ES-I3 (cell line): ENCODE results near the gene FAM222B.
A peak's percentile ranks its signal among the peaks of the same experiment; 100 is the strongest.

Source experiments
- H3K36me3 ChIP-seq: 2 replicates; pipeline ENCODE4 v1.6.1; 2013; ENCODE audit warnings: mild to moderate bottlenecking, low read length, control low read depth, moderate library complexity; ENCODE audit not compliant: insufficient read depth
- H3K4me1 ChIP-seq: 2 replicates; pipeline ENCODE4 v1.6.1; 2013; ENCODE audit warnings: mild to moderate bottlenecking, control low read depth, low read length; ENCODE audit not compliant: insufficient read depth
- H3K9ac ChIP-seq: 2 replicates; pipeline ENCODE4 v1.6.1; 2013; ENCODE audit warnings: low read depth, mild to moderate bottlenecking, low read length, moderate library complexity
- H3K9me3 ChIP-seq: 2 replicates; pipeline ENCODE4 v1.6.1; 2013; ENCODE audit warnings: mild to moderate bottlenecking, low read length, moderate library complexity; ENCODE audit not compliant: control insufficient read depth, insufficient read depth

FAM222B gene

GRCh38 chr17:28720247-28720996, 122.2 kb downstream of the FAM222B start:
- Histone ChIP-seq H3K9me3 (no peaks in the 10 kb centered on the region), H3K4me1 (peaks cover 24% of the 10 kb centered on the region; the same call in 1 of the 2 replicates), H3K36me3 (peaks cover 41% of the 10 kb centered on the region), H3K9ac (peak overlapping the region; percentile 99)

- Histone ChIP-seq H3K4me1 (peaks cover 24% of the 10 kb centered on the region; the same call in 1 of the 2 replicates), H3K9ac (peak overlapping the region; percentile 99), H3K9me3 (no peaks in the 10 kb centered on the region), H3K36me3 (peaks cover 33% of the 10 kb centered on the region)
These were observed 123.6 kb downstream of the FAM222B start for GRCh38 chr17:28719021-28719433.

GRCh38 chr17:28718333-28719020, 124.1 kb downstream of the FAM222B start:
- peak overlapping the region; percentile 99 for H3K9ac ChIP-seq
- H3K9me3 ChIP-seq = no peaks in the 10 kb centered on the region
- peaks cover 24% of the 10 kb centered on the region; the same call in 1 of the 2 replicates for H3K4me1 ChIP-seq
- peaks cover 27% of the 10 kb centered on the region for H3K36me3 ChIP-seq

DNA sequence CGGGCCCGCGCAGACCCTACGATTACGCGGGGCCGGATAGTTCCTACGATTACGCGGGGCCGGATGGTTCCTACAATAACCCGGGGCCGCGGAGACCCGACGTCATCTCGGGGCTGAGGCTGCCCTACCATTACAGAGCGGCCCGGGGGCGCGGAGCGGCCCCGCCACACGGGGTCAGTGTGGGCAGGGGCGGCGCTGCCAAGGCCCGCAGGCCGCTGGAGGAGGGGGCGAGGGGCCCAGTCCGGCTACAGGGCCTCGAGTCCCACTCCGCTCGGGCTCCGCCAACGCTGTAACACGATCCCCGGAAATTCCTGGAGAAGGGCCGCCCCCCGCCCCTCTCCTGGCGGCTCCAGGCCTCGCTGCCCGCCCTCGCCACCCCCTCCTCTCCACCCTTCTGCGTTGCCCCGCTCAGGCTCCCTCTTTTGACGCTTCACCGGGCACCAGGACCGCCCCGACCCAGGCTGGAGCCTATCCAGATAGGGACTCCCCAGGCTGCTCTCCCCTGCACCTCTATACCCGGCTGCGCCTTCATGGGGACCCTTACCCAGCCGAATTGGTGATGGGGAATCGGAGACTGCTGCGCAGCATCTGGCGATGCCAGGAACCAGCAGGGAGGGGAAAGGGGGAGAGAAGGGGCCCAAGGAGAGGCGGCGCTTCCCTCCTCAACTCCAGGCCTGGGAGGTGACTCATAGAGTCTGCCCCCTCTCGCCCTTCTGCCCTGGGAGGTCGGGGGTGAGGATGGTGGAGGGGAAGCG, 124.8 kb downstream of the FAM222B start, which contains the start of gene RAB34:
Gene RAB34 (minus strand): TSS at position 291 of the 755 bp plus-strand sequence. CDS start 602 bp downstream, outside the sequence.
- Histone ChIP-seq H3K9ac (peak within 1 kb of the TSS; percentile 99), H3K9me3 (no peaks in the 10 kb centered on the region), H3K4me1 (peaks cover 23% of the 10 kb centered on the region), H3K36me3 (peaks cover 21% of the 10 kb centered on the region)

- H3K36me3 ChIP-seq = peaks cover 15% of the 10 kb centered on the region
- H3K9ac ChIP-seq = peak overlapping the region; percentile 92
- H3K9me3 ChIP-seq = no peaks in the 10 kb centered on the region
These were observed 125.6 kb downstream of the FAM222B start for GRCh38 chr17:28716740-28717577.

GRCh38 chr17:28715217-28715616, 127.4 kb downstream of the FAM222B start:
- Histone ChIP-seq H3K4me1 (peaks cover 14% of the 10 kb centered on the region), H3K9ac (no peak overlapping the region), H3K36me3 (peaks cover 1% of the 10 kb centered on the region; the same call in 1 of the 2 replicates)

More at GRCh38 chr17:28716740-28717577, 125.6 kb downstream of the FAM222B start:
- peaks cover 19% of the 10 kb centered on the region for H3K4me1 ChIP-seq

DNA sequence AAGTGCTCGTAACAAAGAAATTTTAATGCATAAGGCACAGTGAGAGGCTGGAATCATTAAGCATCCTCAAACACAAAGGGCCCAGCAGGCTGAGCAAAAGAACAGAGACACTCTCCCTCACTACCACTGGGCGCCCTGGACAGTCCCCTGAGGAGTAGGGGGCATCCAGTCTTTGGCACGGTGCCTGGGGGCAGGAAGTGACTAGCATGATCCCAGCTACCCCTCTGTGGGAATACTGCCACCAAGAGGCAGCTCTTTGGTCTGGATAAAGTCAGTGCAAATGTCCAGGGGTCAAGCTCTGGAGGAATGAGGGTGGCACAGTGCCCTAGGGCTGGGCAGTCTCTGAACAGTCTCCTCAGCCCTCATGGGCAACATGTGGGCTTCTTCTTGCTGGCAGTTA, 128.3 kb downstream of the FAM222B start:
- Histone ChIP-seq H3K4me1 (peaks cover 17% of the 10 kb centered on the region), H3K36me3 (no peaks in the 10 kb centered on the region; the same call in 1 of the 2 replicates), H3K9me3 (no peaks in the 10 kb centered on the region)

More at GRCh38 chr17:28715217-28715616, 127.4 kb downstream of the FAM222B start:
- H3K9me3 ChIP-seq = no peaks in the 10 kb centered on the region

GRCh38 chr17:28712705-28713415, 129.7 kb downstream of the FAM222B start:
- no peaks in the 10 kb centered on the region; the same call in 1 of the 2 replicates for H3K36me3 ChIP-seq
- no peaks in the 10 kb centered on the region for H3K9me3 ChIP-seq
- peak overlapping the region; percentile 74 for H3K9ac ChIP-seq
- H3K4me1 ChIP-seq = peaks cover 17% of the 10 kb centered on the region

More for the DNA sequence above, 128.3 kb downstream of the FAM222B start:
- H3K9ac ChIP-seq = no peak overlapping the region

GRCh38 chr17:28712032-28712704, 130.4 kb downstream of the FAM222B start:
- Histone ChIP-seq H3K9me3 (no peaks in the 10 kb centered on the region), H3K9ac (peak overlapping the region; percentile 74), H3K36me3 (no peaks in the 10 kb centered on the region; the same call in 1 of the 2 replicates), H3K4me1 (peaks cover 17% of the 10 kb centered on the region)

DNA sequence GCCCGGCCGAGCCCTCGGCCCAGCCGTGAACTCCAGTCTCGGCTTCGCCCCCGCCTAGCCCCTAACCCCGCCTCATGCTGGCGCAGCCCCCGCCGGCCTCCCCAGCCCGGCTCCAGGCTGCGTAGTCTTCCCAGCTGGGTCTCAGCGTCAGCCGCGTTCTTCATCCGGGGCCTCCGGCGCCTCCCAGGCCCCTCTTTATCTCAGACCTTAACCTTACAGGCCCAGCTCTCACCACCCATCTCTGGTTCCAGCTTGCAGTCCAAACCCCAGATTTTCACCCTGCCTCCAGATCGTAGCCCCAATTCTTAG, 130.9 kb downstream of the FAM222B start, which contains the start of gene PROCA1:
Gene PROCA1 (minus strand): TSS at position 166 of the 309 bp plus-strand sequence. CDS start 228 bp downstream, outside the sequence.
- Histone ChIP-seq H3K36me3 (no peaks in the 10 kb centered on the region; the same call in 1 of the 2 replicates), H3K9ac (peak within 1 kb of the TSS; percentile 86), H3K4me1 (peaks cover 17% of the 10 kb centered on the region), H3K9me3 (no peaks in the 10 kb centered on the region)

GRCh38 chr17:28710861-28711722, 131.5 kb downstream of the FAM222B start:
- peaks cover 13% of the 10 kb centered on the region for H3K4me1 ChIP-seq
- H3K9ac ChIP-seq = peak overlapping the region; percentile 86
- H3K36me3 ChIP-seq = no peaks in the 10 kb centered on the region; the same call in 1 of the 2 replicates
- H3K9me3 ChIP-seq = no peaks in the 10 kb centered on the region

DNA sequence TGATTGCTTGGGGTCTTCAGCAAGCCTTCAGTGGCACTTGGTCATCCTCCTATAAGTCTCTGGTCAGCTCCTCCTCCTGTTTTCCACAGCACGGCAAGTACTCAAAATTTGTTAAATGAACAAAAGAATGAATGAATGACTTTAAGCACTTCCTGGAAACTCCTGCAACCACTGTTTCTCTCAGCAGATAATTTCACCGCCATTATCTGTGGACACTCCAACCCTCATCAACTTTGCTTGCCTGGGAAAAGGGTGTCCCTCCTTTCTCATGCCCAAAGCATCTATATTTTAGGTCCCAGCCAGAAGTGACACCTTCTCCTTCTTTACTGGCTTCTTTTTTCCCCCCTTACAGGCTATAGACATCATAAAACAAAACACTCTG, 135.3 kb downstream of the FAM222B start:
- Histone ChIP-seq H3K9me3 (no peaks in the 10 kb centered on the region), H3K4me1 (peaks cover 3% of the 10 kb centered on the region; the same call in 1 of the 2 replicates), H3K36me3 (peaks cover 7% of the 10 kb centered on the region), H3K9ac (no peak overlapping the region)
